Measurements from ENCODE around the gene FCHSD2. TPM values are rescaled to one million over a fixed set of nuclear protein-coding genes. Genes with fewer than 3 reads are reported as not detected.

The FCHSD2 gene
- total RNA-seq, 1 donor from 2014 or later, result 20.4 TPM

DNA sequence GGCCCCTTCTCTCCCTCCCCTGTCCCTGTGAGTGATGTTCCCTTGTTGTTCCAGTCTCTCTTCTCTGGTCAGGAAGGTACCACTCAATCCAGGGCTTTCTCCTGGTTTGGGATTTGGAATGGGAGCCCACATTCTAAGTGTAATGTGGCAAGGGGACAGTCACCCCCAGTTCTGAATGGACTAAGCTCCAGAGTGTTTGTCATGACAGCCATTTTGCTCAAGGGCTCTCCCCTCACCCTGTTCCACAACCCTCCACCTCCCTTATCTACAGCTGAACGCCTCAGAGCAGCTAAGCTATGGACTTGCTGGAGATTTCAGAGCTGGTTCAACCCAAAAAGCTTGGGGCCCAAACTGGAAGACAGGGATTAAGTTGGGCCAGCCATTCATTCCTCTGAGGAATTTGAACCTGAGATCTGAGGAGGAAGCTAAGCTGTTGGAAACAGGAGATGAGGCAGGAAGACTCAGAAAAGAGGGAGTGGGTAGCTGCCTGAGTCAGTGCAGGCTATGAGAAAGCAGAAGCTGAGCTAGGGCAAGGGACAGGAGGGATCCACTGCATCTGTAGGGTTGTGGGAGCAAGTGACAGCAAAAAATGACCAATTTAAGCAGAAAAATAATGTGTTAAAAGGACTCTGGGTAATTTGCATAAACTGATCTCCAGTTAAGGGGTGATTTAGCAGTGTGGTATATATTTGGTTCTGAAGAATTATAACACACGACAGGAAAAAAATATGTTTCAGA lies 22.9 kb upstream of the FCHSD2 start:
- Mint-ChIP-seq H3K27me3 (peaks cover 4% of the 10 kb centered on the region), H3K9me3 (peaks cover 5% of the 10 kb centered on the region), H3K36me3 (ENCODE audit: low read depth) (no peaks in the 10 kb centered on the region), H3K27ac (no peak overlapping the region), H3K4me3 (no peak overlapping the region), H3K4me1 (peaks cover 13% of the 10 kb centered on the region)
- DNase-seq, result no peak
- intact Hi-C loops (cut with micrococcal nuclease), result no loop called here

DNA sequence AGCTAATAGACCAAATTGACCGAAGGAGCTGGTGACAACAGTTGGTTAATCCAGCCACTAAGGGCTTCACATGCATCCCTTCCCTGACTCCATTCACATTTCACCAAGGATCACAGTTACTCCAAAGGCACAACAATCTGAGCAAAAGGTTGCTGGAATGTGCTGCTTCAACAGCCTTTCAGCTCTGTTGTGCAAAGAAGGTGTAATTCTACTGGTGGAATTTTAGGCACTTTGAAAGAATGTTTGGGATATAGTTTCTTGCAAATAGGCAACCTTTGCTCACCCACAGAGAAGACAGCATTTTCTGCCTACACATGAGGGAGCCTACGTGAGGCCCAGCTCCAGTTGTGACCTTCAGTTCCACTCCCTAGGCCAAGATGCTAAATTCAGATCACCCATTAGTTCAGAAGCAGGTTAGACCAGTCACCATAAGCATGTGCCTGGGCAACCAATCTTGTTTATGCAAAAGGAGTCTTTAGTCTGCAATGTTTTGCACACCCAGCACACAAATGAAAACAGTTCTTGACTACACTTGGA lies 21.6 kb upstream of the FCHSD2 start:
- DNase-seq, result no peak
- Mint-ChIP-seq H3K36me3 (ENCODE audit: low read depth) (no peaks in the 10 kb centered on the region), H3K4me1 (peaks cover 15% of the 10 kb centered on the region), H3K9me3 (peaks cover 5% of the 10 kb centered on the region), H3K27me3 (peaks cover 4% of the 10 kb centered on the region), H3K27ac (no peak overlapping the region), H3K4me3 (no peak overlapping the region)
- intact Hi-C loops (cut with micrococcal nuclease), result no loop called here

DNA sequence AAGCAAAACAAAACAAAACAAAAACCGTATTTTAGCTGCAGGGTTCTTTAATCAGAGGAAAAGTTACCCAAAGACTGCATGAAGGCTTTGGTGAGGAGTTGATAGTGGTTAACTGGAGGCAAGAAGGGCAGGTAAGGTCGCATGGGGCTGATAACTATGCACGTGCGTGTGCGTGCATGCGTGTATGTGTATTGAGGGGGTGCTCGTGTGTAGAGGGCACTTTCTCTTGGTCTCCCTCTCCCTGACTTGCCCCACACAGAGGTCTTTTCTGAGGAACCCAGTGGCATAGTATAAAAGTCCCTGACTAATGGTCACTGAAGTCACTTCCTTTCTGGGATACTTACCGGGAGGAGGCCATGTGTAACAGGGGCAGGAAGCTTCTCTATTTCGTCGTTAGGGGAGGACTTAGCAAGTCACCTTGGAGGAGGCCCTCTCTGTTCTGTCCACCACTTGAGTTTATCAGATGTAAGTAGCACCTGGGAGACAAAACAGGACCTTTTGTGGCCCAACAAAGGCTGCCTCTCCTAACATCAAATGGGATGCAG lies 20.1 kb upstream of the FCHSD2 start:
- DNase-seq, result no peak
- intact Hi-C loops (cut with micrococcal nuclease), result no loop called here
- Mint-ChIP-seq H3K4me3 (no peak overlapping the region), H3K27ac (no peak overlapping the region), H3K36me3 (ENCODE audit: low read depth) (no peaks in the 10 kb centered on the region), H3K9me3 (peaks cover 5% of the 10 kb centered on the region), H3K27me3 (peaks cover 4% of the 10 kb centered on the region), H3K4me1 (peaks cover 24% of the 10 kb centered on the region)

DNA sequence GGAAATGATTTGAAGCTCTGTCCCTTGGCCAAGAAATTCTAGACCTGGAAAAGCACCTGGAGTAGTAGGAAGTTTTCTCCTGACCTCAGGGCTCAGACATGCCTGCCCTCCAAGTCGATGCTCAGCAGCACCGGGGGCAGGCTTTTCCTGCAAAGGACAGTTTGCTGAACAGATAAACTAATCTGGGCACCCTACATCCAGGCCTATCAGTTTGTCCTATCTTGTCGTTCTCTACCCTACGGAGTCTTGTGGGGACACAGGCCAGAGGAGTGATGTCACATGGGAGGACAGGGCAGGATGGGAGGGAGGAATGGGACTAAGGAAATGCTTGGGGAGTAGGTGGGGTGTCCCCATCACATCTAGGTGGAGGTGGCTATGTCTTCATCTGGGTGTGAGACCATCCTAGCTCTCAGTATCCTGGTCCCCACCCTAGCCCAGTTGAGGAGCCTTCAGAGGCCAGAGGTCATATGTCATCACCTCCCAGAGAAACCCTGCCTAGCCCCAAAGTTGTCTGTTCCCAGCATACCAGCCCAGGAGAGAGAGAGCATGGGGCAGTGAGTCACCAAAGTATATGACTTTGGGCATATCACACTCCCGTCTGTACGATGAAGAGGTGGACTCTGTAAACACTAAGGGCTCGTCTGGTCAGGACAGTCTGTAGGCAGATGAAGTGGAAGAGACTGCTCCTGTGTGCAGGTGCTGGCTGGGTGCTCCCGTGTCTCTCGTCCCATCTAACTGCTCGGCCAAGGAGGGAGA lies 18.1 kb upstream of the FCHSD2 start:
- no peak overlapping the region for H3K4me3 Mint-ChIP-seq
- H3K27me3 Mint-ChIP-seq, result peaks cover 2% of the 10 kb centered on the region
- H3K9me3 Mint-ChIP-seq, result peaks cover 5% of the 10 kb centered on the region
- no peak for DNase-seq
- no peak overlapping the region for H3K27ac Mint-ChIP-seq
- intact Hi-C loops (cut with micrococcal nuclease), result no loop called here
- no peaks in the 10 kb centered on the region for H3K36me3 Mint-ChIP-seq (ENCODE audit: low read depth)
- peaks cover 37% of the 10 kb centered on the region for H3K4me1 Mint-ChIP-seq

DNA sequence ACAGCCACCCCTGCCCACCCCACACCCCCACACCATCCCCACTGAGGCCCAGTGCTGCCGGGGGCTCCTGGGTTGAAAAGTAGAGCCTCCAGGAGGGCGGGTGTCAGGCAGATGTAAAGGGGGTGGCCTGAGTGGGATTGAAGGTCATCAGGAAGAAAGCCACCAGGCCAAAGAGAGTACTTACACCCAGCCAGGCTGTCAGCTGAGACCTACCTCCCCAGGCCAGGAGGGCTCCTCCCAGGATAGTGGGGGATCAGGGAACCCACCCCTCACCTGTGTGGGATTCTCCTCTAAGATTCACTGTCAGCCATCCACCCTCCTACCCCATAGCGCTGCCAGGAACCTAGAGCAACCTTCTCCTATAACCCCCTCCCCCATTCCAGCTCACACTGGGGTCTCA lies 17.2 kb upstream of the FCHSD2 start:
- H3K27ac Mint-ChIP-seq, result no peak overlapping the region
- peaks cover 46% of the 10 kb centered on the region for H3K4me1 Mint-ChIP-seq
- DNase-seq, result no peak
- no peaks in the 10 kb centered on the region for H3K27me3 Mint-ChIP-seq
- intact Hi-C loops (cut with micrococcal nuclease), result no loop called here
- no peaks in the 10 kb centered on the region for H3K36me3 Mint-ChIP-seq (ENCODE audit: low read depth)
- H3K9me3 Mint-ChIP-seq, result peaks cover 5% of the 10 kb centered on the region
- H3K4me3 Mint-ChIP-seq, result no peak overlapping the region

DNA sequence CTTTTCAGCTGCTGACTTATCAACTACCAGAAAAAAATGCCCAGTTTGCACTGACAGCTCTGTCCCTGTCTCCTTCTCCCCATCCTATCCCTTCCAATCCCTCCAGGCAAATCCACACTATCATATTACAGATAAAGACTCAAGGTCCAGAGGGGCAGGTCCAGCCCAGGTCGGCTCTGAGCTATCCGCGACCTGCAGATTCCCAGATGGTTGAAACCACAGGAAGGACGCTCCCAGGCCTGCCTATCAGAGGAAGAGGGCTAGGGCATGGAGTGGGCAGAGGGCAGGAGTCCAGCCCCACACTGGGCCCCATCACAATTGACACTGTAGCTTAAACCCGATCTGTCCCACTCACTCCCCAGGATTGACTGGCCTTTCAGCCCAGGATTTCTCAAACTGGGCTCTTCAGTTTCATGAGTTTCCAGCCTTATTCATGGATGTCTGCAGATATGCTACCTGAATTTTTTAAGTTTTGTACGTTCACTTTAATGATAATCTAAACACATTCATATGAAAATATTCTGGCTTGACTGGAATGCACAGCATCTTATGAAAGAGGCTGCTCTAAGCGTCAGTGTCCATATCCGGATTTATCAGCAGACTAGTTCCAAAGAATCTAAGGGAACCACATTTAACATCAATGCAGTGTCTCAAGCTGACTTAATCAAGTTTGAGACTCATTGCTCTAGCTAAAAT lies 16.4 kb upstream of the FCHSD2 start:
- Mint-ChIP-seq H3K27ac (no peak overlapping the region), H3K27me3 (no peaks in the 10 kb centered on the region), H3K4me1 (peaks cover 51% of the 10 kb centered on the region), H3K36me3 (ENCODE audit: low read depth) (no peaks in the 10 kb centered on the region), H3K9me3 (no peaks in the 10 kb centered on the region), H3K4me3 (no peak overlapping the region)
- intact Hi-C loops (cut with micrococcal nuclease), result no loop called here
- no peak for DNase-seq

DNA sequence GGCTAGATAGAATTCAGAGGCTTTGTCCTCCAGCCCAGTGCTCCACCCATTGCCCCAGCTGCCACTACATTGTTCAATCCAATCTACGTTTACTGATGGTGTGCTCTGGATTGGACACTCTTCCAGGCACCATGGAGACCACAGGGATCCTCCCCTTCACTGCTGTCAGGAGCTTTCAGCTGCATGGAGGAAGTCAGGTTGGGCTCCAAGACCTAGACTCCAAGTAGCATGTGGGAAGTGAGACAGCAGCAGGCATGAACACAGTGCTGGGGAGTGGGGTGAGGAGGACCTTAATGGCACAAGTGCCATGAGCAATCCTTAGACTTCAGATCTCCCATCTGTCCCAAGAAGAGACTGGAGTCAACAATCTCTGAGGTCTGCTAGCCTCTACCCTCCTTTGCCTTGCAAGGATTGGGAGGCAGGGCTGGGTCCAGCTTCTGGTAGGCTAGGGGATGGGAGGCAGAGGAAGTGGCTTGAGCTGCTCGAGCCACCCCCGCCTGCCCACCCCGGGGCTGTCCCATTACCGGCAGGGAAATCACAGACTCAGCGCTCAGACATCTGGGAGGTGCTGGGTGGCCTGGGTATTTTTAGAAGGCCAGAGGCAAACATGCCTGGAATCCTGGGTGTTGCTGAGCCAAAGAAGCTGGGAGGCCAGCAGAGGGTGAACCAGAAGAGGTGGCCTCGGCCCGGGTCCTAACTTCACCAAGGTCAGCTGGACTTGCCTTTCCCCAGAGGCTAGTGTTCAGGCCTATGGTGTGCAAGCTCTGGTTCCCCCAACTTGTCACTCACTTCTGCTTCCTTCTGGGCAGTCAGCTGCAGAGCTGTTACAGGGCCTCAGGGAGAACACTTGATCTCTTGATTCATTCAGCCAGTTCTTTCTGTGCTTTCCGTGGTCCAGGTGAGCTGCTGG lies 15.2 kb upstream of the FCHSD2 start:
- Mint-ChIP-seq H3K36me3 (ENCODE audit: low read depth) (no peaks in the 10 kb centered on the region), H3K27ac (no peak overlapping the region), H3K4me3 (no peak overlapping the region), H3K4me1 (peaks cover 57% of the 10 kb centered on the region), H3K9me3 (no peaks in the 10 kb centered on the region), H3K27me3 (no peaks in the 10 kb centered on the region)
- intact Hi-C loops (cut with micrococcal nuclease), result no loop called here
- no peak for DNase-seq

DNA sequence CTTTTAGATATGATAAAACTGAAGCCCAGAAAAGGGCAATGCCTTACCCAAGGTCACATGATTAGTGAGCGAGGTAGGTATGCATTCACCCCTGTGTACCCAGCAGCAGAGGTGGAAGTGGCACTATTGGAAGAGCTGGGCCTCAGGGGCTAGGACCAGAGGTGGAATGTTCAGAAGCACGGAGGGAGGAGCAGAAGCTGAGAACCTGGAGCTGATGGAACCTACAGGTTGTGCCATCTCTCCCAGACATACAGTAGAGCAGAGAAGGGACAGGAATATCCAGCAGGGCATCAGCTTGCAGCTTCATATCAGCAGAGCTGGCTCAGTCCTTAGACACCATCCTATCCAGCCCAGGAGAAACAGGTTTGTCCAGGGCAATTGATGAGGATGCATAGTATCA lies 14.6 kb upstream of the FCHSD2 start:
- Mint-ChIP-seq H3K4me1 (peaks cover 61% of the 10 kb centered on the region), H3K4me3 (no peak overlapping the region), H3K27me3 (no peaks in the 10 kb centered on the region), H3K27ac (no peak overlapping the region), H3K9me3 (no peaks in the 10 kb centered on the region), H3K36me3 (ENCODE audit: low read depth) (no peaks in the 10 kb centered on the region)
- intact Hi-C loops (cut with micrococcal nuclease), result no loop called here
- no peak for DNase-seq

DNA sequence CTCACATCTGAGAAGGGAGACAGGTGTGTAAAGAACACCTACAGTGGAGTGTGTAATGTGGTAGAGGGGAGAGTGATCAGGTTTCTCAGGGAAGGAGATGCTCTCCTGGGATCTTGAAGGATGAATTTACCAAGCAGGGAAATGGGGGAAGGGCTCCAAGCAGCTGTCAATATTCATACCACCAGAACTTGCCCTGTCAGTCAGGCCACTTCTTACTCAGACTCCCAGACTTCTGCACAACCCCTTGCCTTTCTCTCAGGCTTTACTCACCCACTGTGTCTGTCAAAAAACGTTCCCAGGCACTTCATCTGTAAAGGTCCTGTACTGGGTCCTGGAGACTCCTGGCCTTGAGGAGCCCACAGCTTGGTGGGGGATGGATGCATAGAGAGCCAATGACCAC lies 14.0 kb upstream of the FCHSD2 start:
- intact Hi-C loops (cut with micrococcal nuclease), result no loop called here
- DNase-seq, result no peak

DNA sequence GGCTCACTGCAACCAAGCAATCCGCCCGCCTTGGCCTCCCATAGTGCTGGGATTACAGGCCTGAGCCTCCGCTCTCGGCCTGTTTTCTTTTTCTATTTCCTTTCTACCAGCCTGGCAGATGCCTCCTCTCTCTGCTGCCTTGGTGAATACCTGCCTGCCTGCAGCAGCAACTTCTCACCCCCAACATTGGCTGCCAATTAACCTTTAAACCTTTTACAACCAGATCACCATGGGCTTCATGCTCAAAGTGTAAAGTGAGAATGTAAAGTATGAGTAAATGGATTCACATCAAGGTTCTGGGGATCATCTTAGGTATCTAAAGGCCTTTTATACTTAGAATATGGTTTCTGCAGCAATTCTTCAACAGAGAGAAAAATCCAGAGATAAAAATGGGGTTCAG lies 13.0 kb upstream of the FCHSD2 start:
- H3K9me3 Mint-ChIP-seq, result no peaks in the 10 kb centered on the region
- intact Hi-C loops (cut with micrococcal nuclease), result no loop called here
- peak overlapping the region; percentile 71 for H3K4me3 Mint-ChIP-seq
- no peaks in the 10 kb centered on the region for H3K36me3 Mint-ChIP-seq (ENCODE audit: low read depth)
- peak overlapping the region; percentile 48 for H3K27ac Mint-ChIP-seq
- peaks cover 74% of the 10 kb centered on the region for H3K4me1 Mint-ChIP-seq
- DNase-seq, result no peak
- H3K27me3 Mint-ChIP-seq, result no peaks in the 10 kb centered on the region

More for the DNA sequence above, 14.0 kb upstream of the FCHSD2 start:
- no peaks in the 10 kb centered on the region for H3K27me3 Mint-ChIP-seq
- peak overlapping the region; percentile 23 for H3K27ac Mint-ChIP-seq
- no peaks in the 10 kb centered on the region for H3K9me3 Mint-ChIP-seq
- H3K4me3 Mint-ChIP-seq, result peak overlapping the region; percentile 7
- no peaks in the 10 kb centered on the region for H3K36me3 Mint-ChIP-seq (ENCODE audit: low read depth)
- H3K4me1 Mint-ChIP-seq, result peaks cover 65% of the 10 kb centered on the region

DNA sequence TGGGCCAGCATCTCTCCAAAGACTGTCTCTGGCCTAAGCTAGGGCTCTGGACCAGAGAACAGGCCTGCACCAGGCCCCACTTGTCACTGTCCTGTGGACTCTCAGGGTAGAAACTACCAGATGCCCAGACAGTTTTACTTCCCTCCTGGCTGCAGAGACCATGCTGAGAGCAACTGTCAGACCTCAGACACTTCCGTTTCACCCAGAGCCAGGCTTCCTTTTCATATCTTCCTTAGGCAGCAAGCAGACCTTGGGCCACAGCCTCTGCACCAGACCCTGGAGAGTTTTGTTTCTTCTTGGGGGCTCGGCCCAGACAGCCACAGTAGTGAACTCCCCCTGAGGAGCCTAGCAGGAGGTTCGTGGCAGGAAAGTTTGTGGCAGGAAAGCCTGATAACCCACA lies 12.1 kb upstream of the FCHSD2 start:
- Mint-ChIP-seq H3K36me3 (ENCODE audit: low read depth) (no peaks in the 10 kb centered on the region), H3K9me3 (no peaks in the 10 kb centered on the region), H3K4me1 (peaks cover 73% of the 10 kb centered on the region), H3K27me3 (no peaks in the 10 kb centered on the region), H3K4me3 (peak overlapping the region; percentile 71), H3K27ac (peak overlapping the region; percentile 88)
- intact Hi-C loops (cut with micrococcal nuclease), result no loop called here
- DNase-seq, result peak; percentile 83

DNA sequence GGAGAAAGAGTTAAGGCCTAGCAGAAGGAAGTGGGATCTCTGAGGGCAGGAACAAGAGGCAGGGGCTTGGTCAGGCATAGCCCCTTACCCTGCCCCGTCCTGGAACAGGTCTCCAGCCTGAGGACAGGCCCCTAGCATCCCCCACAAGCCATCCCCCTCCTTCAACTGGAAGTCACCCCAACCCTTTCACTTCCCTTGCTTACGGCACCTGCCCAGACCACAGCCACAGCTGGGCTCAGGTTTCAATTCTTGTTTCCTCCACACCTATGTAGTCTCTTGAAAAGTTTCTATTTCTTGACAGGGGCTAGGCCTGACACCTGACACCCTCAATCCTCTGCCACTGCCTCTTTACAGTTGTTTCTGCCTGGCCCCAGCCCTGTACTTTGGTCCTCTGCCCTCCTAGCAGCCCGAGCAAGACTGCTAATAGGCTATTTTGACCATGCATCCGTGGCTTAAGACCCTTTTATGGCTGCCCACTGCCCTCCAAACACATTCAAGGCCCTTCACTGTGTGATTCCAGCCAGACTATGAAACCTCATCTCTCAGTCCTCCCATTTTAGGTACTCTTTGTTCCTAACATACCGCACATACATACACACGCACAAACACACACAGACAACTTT lies 10.9 kb upstream of the FCHSD2 start:
- Mint-ChIP-seq H3K36me3 (ENCODE audit: low read depth) (no peaks in the 10 kb centered on the region), H3K4me1 (peaks cover 73% of the 10 kb centered on the region), H3K27me3 (no peaks in the 10 kb centered on the region), H3K9me3 (no peaks in the 10 kb centered on the region), H3K4me3 (peak overlapping the region; percentile 13), H3K27ac (peak overlapping the region; percentile 54)
- intact Hi-C loops (cut with micrococcal nuclease), result loop anchor here (1.0 kb wide), 1 partner anchor 10 kb away; no protein-coding TSS in a partner anchor
- peak; percentile 88 for DNase-seq

Data from activated CD4-positive, alpha-beta T cell treated with anti-CD3 and anti-CD28 coated beads, Interleukin-2, amount 10 ng/mL, durations not matched to agents 24 days and 14 days (primary cell).